Heart left ventricle (tissue), 16 donors: Measurements from ENCODE around the gene CDH23. TPM values are rescaled to one million over a fixed set of nuclear protein-coding genes. Genes with fewer than 3 reads are reported as not detected.

Experiments
- ATAC-seq, 4 donors: fragments of 200-7000 bp; cut with Tn5 transposase; one replicate each; pipeline ENCODE4 v1.9.1; 2020 to 2022; ENCODE audit warnings: moderate library complexity in 4 of 4, mild to moderate bottlenecking in 3 of 4, moderate number of reproducible peaks in 1 of 4
- DNase-seq, 5 donors: peaks; one replicate each; pipeline ENCODE4 v3.0.0-alpha.2; 2020
- H3K27ac ChIP-seq, 12 donors: fragments of 200-600 bp; sonication (generic) in 4 of 12; one replicate each; pipeline versions ENCODE4 v1.5.0 to v1.8.0; 2016 to 2022; ENCODE audit warnings: mild to moderate bottlenecking in 2 of 12
- H3K27me3 ChIP-seq, 9 donors: fragments of 200-600 bp; sonication (generic) in 2 of 9; one replicate each; pipeline versions ENCODE4 v1.5.1 to v1.8.0; 2016 to 2022; ENCODE audit warnings: mild to moderate bottlenecking in 3 of 9
- H3K36me3 ChIP-seq, 9 donors: fragments of 200-600 bp; sonication (generic) in 2 of 9; one replicate each; pipeline versions ENCODE4 v1.5.0 to v1.8.0; 2018 to 2022; ENCODE audit warnings: mild to moderate bottlenecking in 2 of 9
- H3K4me1 ChIP-seq, 12 donors: fragments of 200-600 bp; sonication (generic) in 4 of 12; one replicate each; pipeline versions ENCODE4 v1.5.0 to v1.8.0; 2016 to 2022; ENCODE audit warnings: mild to moderate bottlenecking in 3 of 12
- H3K4me3 ChIP-seq, 12 donors: fragments of 200-600 bp; sonication (generic) in 4 of 12; one replicate each; pipeline versions ENCODE4 v1.5.0 to v1.8.0; 2017 to 2022; ENCODE audit warnings: mild to moderate bottlenecking in 9 of 12, moderate library complexity in 4 of 12
- H3K9me3 ChIP-seq, 12 donors: fragments of 200-600 bp; sonication (generic) in 4 of 12; one replicate each; pipeline versions ENCODE4 v1.5.0 to v1.8.0; 2016 to 2022; ENCODE audit warnings: mild to moderate bottlenecking in 1 of 12
- POLR2A ChIP-seq, 2 donors: fragments of 450-650 bp; IDR thresholded peaks; one replicate each; pipeline ENCODE4 v1.6.1; 2017; ENCODE audit warnings: antibody characterized with exemption in 2 of 2, mild to moderate bottlenecking in 2 of 2, moderate library complexity in 2 of 2
- WGBS, 4 donors: extraction: QIAGEN DNeasy Blood & Tissue Kit in 2 of 4; methylation state at CpG; one replicate each; pipeline versions ENCODE4 v1.1.5 to v1.1.7; 2013 to 2018; 5-methylcytosine and 5-hydroxymethylcytosine counted together
- intact Hi-C, 10 donors: fragments of 100-400 bp; cut with DNase I; formaldehyde crosslinking; loops; one replicate each; pipeline versions ENCODE4 v1.11.1 to v1.14.2; 2022
- polyA plus RNA-seq, 2 donors: library from polyadenylated mRNA; stranded (reverse); fragments of 200-250 nt; gene quantifications; one replicate each; pipeline ENCODE4 v1.2.3, GENCODE V29; 2013
- total RNA-seq, 9 donors: library from RNA; depleted of rRNA in 2 of 9; stranded (reverse); fragments of >200 nt in 2 of 9; fragmentation: NEBNext Ultra II Directional in 3 of 9; extraction: Animal tissue kit (Norgen Biotek cat#: 25700) in 3 of 9; gene quantifications; one replicate each; pipeline versions ENCODE4 v1.1.0 to v1.2.4, GENCODE V29; 2016 to 2023
- TF ChIP-seq, protein P1 (sequence below), 12 donors: fragments of 200-600 bp; sonication (generic) in 4 of 12; IDR thresholded peaks; one replicate each; pipeline versions ENCODE4 v1.5.0 to v1.8.0; 2018 to 2022; ENCODE audit warnings: antibody characterized with exemption in 12 of 12, mild to moderate bottlenecking in 5 of 12
- donor health status: ischemic (EF 13 %, LVEDD 7.1; RV severe dilation, severe dysfunction).
- donor health status: healthy with polysubstance abuse.
- donor health status: DM: no; HTN: yes; CAD: no.
- donor health status: DM: no; HTN: no; CAD: no.
- donor health status: ischemic (EF 25% LVEDD 6.9; RV normal size, moderate dysfunction).
- donor health status: ischemic (EF 25% LVEDD 5.7; RV mildly dilated, moderate dysfunction).
- donor health status: healthy.
- donor health status: DM: yes; HTN: yes; CAD: no.
- donor health status: ischemic (EF 35%, LVEDD 5.7; RV mildly dilated, moderate dysfunction).
- donor health status: nonischemic (EF 11% LVEDD 7.7; RV severe dilation, severe dysfunction).
- donor health status: DM: yes; HTN: yes; CAD: no.
- donor health status: PGD.
- donor health status: ischemic (EF 29% LVEDD 5.4; RV normal size, mild dysfunction).
- donor health status: nonischemic (EF 23%, LVEDD 6.1; RV moderate dilation, normal function).

Gene CDH23
- total and polyA plus RNA-seq, 11 donors, result 1.2 to 8.6 (median 3.9) TPM

DNA sequence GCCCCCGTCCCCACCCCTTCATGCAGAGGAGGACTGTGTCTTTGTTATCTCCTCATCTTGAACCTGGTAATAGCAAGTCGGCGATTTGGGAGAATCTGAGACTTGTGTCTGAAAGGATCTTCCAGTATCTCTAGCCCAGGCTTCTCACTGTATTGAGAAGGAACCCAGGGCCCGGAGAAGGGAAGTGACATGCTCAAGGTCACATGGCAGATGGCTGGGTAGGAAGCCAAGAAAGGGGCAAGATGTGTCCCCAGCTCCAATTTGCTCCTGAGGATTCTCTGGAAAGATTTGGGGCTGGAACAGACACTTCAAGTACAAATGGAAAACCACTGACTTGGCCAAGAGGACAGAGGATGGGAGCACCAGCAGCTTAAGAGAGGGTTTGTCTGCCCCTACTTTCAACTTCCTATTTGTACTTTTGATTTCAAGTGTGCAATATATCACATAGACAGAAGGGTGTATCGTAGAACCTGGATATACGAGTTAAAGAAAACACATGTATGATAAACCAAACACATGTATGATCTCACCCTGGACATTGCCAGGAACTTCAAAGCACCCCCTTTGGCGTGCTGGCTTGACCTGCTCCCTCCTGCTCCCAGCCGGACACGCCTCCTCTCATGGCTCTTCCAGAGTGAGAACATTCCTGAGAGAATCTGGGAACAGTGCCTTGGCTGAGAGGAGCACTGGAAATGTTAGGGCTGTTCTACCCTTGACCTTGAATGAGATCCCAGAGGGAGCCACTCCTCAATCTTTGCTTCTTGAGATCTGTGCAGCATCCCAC is 79.7 kb downstream of the CDH23 start:
- Histone ChIP-seq H3K27me3 (no peaks in the 10 kb centered on the region), H3K27ac (peak overlapping the region; percentile 12 to 75 (median 54)), H3K4me1 (peaks cover 10 to 77% (median 54%) of the 10 kb centered on the region in 12 donors), H3K9me3 (no peaks in the 10 kb centered on the region), H3K36me3 (no peaks in the 10 kb centered on the region), H3K4me3 (no peak overlapping the region)
- 32 to 43% (median 37%) methylated on average over 9 of the region's 9 CpGs for WGBS, 4 donors
- ATAC-seq, result peak; percentile 78 to 85 (median 80)
- peak in 4 of 5 donors; percentile 52 to 76 (median 60) for DNase-seq
- intact Hi-C loops, result no loop called here
- TF ChIP-seq, protein P1, sequence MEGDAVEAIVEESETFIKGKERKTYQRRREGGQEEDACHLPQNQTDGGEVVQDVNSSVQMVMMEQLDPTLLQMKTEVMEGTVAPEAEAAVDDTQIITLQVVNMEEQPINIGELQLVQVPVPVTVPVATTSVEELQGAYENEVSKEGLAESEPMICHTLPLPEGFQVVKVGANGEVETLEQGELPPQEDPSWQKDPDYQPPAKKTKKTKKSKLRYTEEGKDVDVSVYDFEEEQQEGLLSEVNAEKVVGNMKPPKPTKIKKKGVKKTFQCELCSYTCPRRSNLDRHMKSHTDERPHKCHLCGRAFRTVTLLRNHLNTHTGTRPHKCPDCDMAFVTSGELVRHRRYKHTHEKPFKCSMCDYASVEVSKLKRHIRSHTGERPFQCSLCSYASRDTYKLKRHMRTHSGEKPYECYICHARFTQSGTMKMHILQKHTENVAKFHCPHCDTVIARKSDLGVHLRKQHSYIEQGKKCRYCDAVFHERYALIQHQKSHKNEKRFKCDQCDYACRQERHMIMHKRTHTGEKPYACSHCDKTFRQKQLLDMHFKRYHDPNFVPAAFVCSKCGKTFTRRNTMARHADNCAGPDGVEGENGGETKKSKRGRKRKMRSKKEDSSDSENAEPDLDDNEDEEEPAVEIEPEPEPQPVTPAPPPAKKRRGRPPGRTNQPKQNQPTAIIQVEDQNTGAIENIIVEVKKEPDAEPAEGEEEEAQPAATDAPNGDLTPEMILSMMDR (IDR thresholded peaks at IDR 0.05), result no peak
- no peak for TF ChIP-seq POLR2A (IDR thresholded peaks at IDR 0.05)

DNA sequence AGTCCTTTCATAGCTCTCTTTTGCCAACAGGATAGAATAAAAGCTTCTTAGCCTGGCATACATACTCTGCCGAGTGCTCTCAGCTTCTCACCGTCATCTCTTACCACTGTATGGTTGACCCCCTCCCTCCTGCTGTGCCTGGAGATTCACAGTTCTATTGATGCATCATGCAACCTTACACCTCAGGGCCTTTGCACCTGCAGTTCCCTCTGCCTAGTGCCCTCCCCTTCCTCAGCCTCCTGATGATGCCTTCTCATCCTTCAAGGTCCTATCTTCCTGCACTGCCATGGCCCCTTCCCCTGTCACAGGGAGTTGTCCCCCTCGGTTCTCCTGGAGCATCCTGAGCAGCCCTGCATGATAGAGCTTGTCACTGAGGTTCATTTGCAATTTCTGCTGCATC is 81.5 kb downstream of the CDH23 start:
- ATAC-seq (no peak), DNase-seq (no peak)
- H3K9me3 ChIP-seq, result no peaks in the 10 kb centered on the region
- TF ChIP-seq, protein P1 (IDR thresholded peaks at IDR 0.05), result no peak
- no peak for TF ChIP-seq POLR2A (IDR thresholded peaks at IDR 0.05)
- peak overlapping the region in 3 of 12 donors; percentile 21 to 34 (median 30) for H3K27ac ChIP-seq
- no peaks in the 10 kb centered on the region for H3K27me3 ChIP-seq
- H3K4me3 ChIP-seq, result no peak overlapping the region
- WGBS, 4 donors, result 83 to 90% (median 86%) methylated on average over 3 of the region's 3 CpGs
- intact Hi-C loops, result no loop called here
- peaks cover 10 to 60% (median 43%) of the 10 kb centered on the region in 12 donors for H3K4me1 ChIP-seq
- no peaks in the 10 kb centered on the region for H3K36me3 ChIP-seq

DNA sequence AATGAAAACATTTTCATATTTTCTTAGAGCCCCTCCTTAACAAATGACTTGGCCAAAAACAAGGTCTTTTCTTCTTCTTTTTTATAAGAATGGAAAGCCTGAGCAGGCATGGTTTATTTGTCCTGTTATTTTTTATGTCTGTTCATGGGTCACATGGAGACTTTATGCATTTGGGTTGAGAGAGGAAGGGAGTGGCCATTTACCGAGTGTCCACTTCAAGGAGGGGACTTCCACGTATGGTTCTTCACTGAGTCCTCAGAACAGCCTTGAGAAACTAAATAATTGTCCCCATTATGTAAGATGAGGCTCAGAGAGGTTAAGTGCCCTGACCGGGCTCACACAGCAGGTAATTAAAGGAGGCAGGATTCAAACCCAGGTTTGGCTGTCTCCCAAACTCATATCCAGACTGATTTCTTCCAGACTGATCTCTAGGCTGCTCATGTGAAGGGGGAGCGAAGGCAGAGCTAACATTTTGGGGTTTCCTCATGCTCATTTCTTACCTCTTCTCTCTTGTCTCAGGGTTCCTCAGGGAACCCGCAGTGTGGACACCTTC is 82.2 kb downstream of the CDH23 start:
- no peaks in the 10 kb centered on the region for H3K27me3 ChIP-seq
- no peaks in the 10 kb centered on the region for H3K36me3 ChIP-seq
- no peak overlapping the region for H3K4me3 ChIP-seq
- intact Hi-C loops, result no loop called here
- no peak overlapping the region for H3K27ac ChIP-seq
- ATAC-seq (no peak), DNase-seq (no peak)
- TF ChIP-seq, protein P1 (IDR thresholded peaks at IDR 0.05), result no peak
- TF ChIP-seq POLR2A (IDR thresholded peaks at IDR 0.05), result no peak
- no peaks in the 10 kb centered on the region for H3K9me3 ChIP-seq
- WGBS, 4 donors, result 62 to 82% (median 79%) methylated on average over 5 of the region's 5 CpGs
- H3K4me1 ChIP-seq, result peaks cover 10 to 53% (median 39%) of the 10 kb centered on the region in 12 donors

DNA sequence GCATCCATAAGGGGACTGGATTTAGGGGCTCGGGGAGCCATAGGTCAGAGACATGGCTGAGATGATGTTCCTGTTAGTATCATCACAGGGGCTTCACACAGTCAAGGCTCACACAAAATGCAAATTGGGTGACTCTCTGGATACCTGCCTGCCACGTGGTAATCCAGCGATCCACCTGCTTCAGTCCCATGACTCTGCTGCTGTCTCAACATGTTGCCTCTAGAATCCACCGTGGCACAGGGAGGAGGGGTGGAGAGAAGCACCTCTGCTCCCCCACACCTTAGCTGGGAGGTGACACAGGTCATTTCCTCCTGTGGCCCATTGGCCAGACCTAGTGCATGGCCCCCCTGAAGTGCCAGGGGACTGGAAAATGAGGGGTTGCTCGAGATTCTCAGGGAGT is 83.1 kb downstream of the CDH23 start:
- Histone ChIP-seq H3K4me1 (peaks cover 8 to 49% (median 31%) of the 10 kb centered on the region in 12 donors), H3K27me3 (no peaks in the 10 kb centered on the region), H3K36me3 (no peaks in the 10 kb centered on the region), H3K9me3 (no peaks in the 10 kb centered on the region), H3K4me3 (no peak overlapping the region), H3K27ac (no peak overlapping the region)
- 86 to 96% (median 86%) methylated on average over 4 to 5 of the region's 5 CpGs for WGBS, 4 donors
- ATAC-seq, result no peak
- DNase-seq, result no peak
- intact Hi-C loops, result loop anchor here in 7 of 10 donors (5.0 to 10.0 kb wide), 3 partner anchors 83 to 585 kb away; partner anchors contain the start of gene CDH23 (in 6 of the 7)
- TF ChIP-seq, protein P1 (IDR thresholded peaks at IDR 0.05), result no peak
- TF ChIP-seq POLR2A (IDR thresholded peaks at IDR 0.05), result no peak
